Ishikawa (cell line): Measurements from ENCODE around the gene GALNT9.

Source experiments
- CEBPB ChIP-seq: IDR thresholded peaks from 2 replicates; pipeline ENCODE4 v1.6.1; 2012
- CREB1 ChIP-seq: IDR thresholded peaks from 2 replicates; pipeline ENCODE4 v1.6.1; 2012; ENCODE audit warnings: low read depth
- EGR1 ChIP-seq: IDR thresholded peaks from 2 replicates; pipeline ENCODE4 v1.6.1; 2012
- EP300 ChIP-seq: IDR thresholded peaks from 2 replicates; pipeline ENCODE4 v1.6.1; 2012; ENCODE audit warnings: borderline replicate concordance
- FOXM1 ChIP-seq: IDR thresholded peaks from 2 replicates; pipeline ENCODE4 v1.6.1; 2012; ENCODE audit warnings: low read depth, borderline replicate concordance
- NFIC ChIP-seq: IDR thresholded peaks from 2 replicates; pipeline ENCODE4 v1.6.1; 2012
- RAD21 ChIP-seq: IDR thresholded peaks from 2 replicates; pipeline ENCODE4 v1.6.1; 2012; ENCODE audit warnings: low read depth
- TAF1 ChIP-seq: IDR thresholded peaks from 2 replicates; pipeline ENCODE4 v1.6.1; 2012; ENCODE audit warnings: low read depth, mild to moderate bottlenecking
- TCF12 ChIP-seq: IDR thresholded peaks from 2 replicates; pipeline ENCODE4 v1.6.1; 2012; ENCODE audit warnings: low read depth
- TEAD4 ChIP-seq: IDR thresholded peaks from 2 replicates; pipeline ENCODE4 v1.6.1; 2012
- YY1 ChIP-seq: IDR thresholded peaks from 2 replicates; pipeline ENCODE4 v1.6.1; 2012; ENCODE audit warnings: low read depth
- ZBTB7A ChIP-seq: IDR thresholded peaks from 2 replicates; pipeline ENCODE4 v1.6.1; 2012; ENCODE audit warnings: low read depth
- TF ChIP-seq, protein P1 (sequence below): IDR thresholded peaks from 2 replicates; pipeline ENCODE4 v1.6.1; 2012
- TF ChIP-seq, protein P2 (sequence below): IDR thresholded peaks from 2 replicates; pipeline ENCODE4 v1.6.1; 2012; ENCODE audit warnings: low read depth, mild to moderate bottlenecking
- TF ChIP-seq, protein P3 (sequence below): IDR thresholded peaks from 2 replicates; pipeline ENCODE4 v1.6.1; 2012

Gene GALNT9

DNA sequence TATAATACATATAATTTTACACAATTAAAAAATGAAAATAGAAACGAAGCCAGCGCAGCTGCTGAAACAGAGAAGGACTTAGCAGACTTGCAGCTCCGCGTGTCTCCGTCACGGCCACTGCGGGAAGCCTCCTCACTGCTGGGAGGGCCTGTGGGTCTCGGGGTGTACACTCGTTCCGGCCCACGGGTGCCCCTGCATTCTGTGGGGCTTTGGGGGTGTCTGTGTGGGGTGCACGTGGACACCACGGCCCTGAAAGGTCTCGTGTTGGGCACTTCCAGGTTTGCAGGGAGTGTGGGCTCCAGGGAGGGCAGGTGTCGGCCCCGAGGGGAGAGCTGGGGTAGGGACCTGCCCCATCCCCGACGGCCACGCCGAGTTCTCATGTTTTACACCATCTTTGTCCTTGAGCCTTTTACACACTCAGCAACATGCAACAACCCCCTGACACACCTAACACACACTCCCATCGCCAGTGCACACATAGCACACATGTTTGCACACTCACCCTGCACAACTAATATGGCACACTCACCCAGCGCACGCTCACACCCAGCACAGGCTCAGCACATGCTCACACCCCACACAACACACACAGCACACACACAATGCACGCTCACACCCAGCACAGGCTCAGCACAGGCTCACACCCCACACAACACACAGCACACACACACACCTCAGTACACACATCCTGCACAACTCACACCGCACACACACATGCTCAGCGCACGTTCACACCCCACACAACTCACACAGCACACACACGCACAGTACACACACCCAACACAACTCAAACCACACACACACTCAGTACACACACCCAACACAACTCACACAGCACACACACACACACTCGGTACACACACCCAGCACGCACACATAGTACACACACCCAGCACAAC lies 148.5 kb downstream of the GALNT9 start:
- TF ChIP-seq, protein P1, sequence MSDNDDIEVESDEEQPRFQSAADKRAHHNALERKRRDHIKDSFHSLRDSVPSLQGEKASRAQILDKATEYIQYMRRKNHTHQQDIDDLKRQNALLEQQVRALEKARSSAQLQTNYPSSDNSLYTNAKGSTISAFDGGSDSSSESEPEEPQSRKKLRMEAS: no peak
- TF ChIP-seq YY1 (no peak), TCF12 (no peak), ZBTB7A (no peak), TAF1 (no peak), CEBPB (no peak), RAD21 (no peak), FOXM1 (no peak), EP300 (no peak), CREB1 (no peak), EGR1 (no peak), NFIC (no peak), TEAD4 (no peak)
- TF ChIP-seq, protein P2, sequence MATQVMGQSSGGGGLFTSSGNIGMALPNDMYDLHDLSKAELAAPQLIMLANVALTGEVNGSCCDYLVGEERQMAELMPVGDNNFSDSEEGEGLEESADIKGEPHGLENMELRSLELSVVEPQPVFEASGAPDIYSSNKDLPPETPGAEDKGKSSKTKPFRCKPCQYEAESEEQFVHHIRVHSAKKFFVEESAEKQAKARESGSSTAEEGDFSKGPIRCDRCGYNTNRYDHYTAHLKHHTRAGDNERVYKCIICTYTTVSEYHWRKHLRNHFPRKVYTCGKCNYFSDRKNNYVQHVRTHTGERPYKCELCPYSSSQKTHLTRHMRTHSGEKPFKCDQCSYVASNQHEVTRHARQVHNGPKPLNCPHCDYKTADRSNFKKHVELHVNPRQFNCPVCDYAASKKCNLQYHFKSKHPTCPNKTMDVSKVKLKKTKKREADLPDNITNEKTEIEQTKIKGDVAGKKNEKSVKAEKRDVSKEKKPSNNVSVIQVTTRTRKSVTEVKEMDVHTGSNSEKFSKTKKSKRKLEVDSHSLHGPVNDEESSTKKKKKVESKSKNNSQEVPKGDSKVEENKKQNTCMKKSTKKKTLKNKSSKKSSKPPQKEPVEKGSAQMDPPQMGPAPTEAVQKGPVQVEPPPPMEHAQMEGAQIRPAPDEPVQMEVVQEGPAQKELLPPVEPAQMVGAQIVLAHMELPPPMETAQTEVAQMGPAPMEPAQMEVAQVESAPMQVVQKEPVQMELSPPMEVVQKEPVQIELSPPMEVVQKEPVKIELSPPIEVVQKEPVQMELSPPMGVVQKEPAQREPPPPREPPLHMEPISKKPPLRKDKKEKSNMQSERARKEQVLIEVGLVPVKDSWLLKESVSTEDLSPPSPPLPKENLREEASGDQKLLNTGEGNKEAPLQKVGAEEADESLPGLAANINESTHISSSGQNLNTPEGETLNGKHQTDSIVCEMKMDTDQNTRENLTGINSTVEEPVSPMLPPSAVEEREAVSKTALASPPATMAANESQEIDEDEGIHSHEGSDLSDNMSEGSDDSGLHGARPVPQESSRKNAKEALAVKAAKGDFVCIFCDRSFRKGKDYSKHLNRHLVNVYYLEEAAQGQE: no peak
- TF ChIP-seq, protein P3, sequence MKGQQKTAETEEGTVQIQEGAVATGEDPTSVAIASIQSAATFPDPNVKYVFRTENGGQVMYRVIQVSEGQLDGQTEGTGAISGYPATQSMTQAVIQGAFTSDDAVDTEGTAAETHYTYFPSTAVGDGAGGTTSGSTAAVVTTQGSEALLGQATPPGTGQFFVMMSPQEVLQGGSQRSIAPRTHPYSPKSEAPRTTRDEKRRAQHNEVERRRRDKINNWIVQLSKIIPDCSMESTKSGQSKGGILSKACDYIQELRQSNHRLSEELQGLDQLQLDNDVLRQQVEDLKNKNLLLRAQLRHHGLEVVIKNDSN: no peak

DNA sequence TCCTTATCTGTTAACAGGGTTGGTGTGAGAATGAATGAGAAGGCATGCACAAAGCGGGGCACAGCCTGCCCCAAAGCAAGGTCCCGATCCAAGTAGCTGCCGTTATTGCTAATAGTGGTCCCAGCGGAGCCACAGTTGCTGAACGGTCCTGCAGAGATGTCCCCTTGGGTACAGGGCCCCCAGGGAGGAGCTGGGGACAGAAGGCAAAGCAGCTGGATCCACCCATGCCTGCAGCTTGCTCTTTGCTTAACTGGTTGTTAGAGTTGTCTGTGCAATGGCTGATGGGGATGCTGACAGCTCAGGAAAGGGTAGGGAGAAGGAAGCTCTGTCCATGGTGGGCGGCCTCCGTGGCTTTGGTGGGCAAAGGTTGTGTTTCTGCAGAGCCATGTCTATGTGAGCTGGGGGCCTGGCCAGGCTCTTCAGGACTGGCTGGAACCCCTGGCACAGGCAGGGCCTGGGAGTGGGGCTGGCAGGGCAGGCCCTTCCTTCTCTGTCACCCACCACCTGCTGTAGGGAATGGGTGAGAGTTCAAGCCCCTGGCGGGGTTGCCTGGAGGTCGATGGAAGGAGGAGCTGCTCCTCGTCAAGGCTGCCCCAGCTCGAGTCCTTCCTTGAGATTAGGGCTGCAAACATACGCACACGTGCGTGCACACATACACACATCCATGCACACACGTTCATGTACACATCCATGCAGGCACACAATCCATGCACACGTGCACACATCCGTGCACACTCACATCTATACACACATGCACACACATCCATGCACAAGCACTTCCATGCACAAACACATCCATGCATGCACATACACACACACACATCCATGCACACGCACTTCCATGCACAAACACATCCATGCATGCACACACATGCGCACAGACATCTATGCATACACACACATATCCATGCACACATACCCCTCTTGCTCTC lies 149.7 kb downstream of the GALNT9 start:
- TF ChIP-seq, protein P2: peak; percentile 60; the same call in 1 of the 2 replicates
- TF ChIP-seq NFIC: no peak

DNA sequence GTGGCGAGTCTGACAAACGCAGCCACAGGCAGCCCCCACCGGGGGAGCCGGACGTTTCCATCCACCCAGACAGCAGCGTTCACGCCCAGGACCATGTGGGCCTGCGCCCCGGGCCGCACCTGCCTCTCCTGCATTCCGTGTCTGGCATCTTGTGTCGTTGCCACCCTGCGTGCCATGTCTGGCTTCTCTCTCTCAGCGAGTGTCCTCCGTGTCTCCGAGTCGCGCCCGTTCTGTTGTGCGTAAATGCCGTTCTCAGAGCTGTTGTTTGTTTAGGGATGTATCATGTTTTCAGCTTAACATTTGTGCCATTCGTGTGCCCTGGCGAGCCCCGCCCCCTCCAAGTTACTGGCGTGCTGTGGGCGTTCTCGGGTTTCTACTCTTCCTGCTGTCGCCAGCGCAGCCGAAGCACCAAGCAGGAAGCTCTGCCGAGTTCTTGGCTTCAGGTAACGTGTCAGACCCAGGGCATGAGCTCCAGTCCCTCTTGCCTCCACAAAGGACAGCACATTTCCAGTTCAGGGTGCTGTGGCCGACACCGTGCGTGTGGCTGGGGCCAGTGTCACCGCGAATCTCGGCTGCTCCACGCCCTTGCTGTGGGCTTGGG lies 150.5 kb downstream of the GALNT9 start:
- TF ChIP-seq FOXM1: no peak
- TF ChIP-seq, protein P3: peak; percentile 23; the same call in 1 of the 2 replicates

DNA sequence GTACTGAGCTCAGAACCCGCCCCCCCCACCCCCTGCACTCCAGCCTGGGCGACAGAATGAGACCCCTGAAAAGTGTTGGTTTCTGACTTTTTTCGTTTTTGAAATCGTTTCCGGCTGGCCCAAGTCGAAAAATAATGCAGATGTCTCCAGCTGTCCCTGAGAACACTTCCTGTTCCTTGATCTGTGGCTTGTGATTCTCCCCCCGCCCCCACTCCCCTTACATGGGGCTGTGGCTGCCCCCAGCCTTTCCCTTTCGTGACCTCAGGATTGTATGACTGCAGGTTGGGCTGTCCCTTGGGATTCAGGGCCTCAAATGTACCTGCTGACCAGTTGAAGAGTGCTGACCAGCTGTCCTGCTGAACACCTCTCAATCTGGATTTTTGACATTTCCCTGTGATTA lies 151.1 kb downstream of the GALNT9 start:
- no peak for TF ChIP-seq EGR1
- TF ChIP-seq, protein P2: peak; percentile 13; the same call in 1 of the 2 replicates
